Measurements from ENCODE around the gene PXT1.
A peak's percentile ranks its signal among the peaks of the same experiment; 100 is the strongest.
"Not testable (repeated sequence)": the region's sequence is repeated elsewhere in the genome, so short reads cannot be mapped to it uniquely, and the experiment has no call there.

The PXT1 gene

DNA sequence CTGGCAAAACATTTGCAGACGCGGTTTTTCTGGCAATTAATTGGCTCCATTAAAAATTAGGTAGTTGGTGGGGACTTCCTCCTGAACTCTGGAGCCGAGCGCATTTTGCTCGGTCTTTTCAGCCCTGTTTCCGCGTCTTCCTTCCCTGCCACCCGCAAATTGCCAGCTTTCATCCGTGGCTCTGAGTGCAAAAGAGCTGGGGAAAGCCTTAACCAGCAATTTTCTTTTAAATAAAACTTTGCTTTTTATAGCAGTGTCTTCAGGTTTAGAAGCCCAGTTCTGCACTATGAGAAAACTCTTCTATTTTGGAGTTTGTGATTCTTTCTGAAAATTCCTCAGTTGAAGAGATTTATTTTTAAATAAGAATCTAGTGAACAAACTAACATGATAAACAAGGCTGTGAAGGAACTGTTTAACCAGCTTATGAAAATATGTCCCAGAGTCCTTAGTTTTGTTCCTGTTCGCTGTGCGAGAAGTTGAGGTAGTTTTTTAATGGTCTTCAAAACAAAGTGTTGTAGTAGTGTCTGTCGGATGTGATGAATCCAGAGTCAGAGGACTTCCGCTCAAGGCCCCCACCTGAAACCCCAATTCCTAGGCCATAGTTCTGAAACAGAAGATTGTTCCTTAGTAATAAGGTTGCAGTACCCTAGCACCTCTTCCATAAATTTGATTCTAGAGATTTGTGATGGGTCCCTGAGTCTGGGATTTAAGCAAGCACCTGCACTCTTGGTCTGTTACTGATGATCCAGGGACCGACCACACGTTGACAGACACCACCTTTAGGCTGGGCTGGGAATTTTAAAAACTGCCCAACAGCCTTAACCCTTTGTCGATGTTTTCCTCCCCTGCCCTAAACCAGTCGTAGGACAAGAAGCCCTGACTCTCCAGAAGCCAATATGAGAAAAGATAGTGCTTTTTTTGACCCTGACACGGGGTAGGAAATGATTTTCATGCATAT is 1.1 kb upstream of the PXT1 start:
- DNase-seq = peak; percentile 20

DNA sequence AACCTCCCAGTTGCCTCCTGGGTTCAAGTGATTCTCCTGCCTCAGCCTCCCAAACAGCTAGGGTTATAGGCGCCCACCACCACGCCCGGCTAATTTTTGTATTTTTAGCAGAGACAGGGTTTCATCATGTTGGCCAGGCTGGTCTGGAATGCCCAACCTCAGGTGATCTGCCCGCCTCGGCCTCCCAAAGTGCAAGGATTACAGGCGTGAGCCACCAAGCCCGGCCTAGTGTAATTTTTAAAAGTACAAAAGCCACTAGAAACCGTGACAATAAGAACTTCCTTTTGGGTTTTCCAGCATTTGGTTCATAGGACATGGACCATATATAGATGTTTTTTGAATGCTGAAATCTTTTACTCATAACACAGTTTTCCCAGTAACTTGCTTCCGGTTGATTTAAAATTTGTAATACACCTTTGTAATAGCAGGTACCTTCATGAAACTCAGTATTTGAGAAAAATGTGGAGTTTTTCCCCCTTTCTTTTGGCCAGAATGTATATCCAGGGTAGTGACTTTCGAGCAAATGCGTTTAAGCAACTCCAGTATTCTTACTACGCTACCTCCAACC is 467 bp downstream of the PXT1 start:
- DNase-seq = no peak

DNA sequence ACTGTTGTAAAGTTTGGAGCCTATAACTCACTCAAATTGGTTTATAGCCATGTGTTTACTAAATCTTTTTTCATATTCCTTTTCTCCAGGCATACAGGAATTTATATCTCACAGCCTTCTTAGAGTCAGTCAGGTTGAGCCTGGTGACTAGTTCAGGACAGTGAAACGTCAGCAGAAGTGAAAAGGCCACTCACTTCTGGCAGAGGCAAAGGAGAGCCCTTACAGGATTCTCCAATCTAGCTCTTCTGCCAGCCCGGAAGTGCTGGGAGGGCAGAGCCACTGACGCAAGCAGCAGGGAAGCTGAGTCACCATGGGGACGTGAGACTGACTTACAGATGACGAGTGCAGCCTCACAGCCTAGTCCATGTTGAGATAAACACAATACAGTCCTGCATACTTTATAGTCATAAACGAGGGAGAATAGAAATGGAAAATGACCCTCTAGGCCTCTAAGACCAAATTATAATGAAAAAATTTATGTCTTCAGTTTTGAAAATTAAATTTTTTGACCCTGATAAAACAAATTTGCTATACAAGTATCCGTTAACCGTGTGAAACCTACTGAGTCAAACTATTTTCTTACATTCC is 1.3 kb downstream of the PXT1 start:
- peak; percentile 64 for DNase-seq

DNA sequence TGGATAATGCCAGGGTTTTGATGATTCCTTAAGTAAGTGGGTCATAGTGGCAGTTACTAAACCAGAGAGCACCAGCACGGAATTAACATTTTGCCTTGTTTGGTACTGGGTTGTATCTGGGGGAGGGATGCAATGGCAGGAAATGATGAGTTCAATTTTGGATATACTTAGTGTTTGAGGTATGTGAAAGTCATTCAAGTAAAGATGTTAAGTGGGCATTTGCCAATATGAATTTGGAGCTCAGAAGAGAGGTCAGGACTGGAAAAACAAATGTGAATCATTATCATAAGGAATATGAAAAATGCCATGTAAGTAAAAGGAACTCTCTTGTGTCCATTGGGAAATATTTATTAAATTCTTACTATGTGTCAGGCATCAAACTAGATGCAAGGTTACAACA is 6.2 kb downstream of the PXT1 start:
- no peak for DNase-seq

DNA sequence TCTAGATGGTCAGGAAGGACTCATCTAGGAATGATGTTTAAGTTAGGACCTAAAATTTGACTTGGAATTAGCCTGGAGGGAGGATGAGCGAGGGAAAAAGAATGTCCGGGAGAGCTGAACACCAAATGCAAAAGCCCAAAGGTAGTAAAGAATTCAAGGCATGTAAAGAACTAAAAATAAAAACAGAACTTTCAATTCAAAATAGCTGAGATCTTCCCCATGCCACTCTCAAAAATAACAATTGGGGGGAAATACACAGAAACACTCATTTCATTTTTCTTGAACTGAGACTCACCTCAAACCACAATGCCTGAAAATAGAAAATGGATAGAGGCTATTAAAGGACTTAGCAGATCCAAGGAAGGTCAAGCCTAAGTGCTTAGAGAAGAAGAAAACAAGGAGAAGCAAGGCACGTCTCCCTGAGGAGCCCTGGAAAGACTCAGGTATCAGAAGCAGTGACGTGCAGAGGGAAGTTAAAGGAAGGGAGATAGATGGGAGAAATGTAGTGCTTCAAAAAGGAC is 10.4 kb downstream of the PXT1 start:
- DNase-seq = no peak

DNA sequence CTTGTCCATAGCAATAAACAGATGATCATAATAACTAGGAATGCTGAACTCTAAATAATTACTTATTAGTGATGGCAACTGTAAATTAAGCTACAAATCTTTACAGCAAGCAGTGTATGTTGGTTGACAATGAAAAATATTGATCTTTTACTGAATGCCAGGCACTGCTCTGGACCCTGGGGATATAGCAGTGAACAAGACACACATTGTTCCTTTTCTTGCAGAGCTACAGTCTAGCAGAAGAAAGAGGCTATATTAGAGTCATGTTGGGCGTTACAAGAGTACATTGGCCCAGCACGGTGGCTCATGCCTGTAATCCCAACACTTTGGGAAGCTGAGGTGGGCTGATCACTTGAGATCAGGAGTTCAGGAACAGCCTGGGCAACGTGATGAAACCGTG is 11.5 kb downstream of the PXT1 start:
- DNase-seq = no peak

DNA sequence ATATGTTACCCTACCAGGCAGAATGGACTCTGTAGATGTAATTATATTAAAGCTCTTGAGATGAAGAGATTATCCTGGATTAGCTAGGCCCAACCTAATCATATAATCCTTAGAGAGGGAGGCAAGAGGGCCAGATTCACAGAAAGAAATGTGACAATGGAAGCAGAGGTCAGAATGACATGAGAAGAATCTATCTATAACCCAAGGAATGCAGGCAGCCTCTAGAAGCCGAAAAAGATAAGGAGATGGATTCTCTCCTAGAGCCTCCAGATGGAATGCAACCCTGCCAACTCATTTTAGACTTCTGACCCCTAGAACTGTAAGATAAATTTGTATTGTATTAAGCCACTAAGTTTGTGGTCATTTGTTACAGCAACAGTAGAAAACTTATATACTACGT is 12.3 kb downstream of the PXT1 start:
- DNase-seq = no peak

DNA sequence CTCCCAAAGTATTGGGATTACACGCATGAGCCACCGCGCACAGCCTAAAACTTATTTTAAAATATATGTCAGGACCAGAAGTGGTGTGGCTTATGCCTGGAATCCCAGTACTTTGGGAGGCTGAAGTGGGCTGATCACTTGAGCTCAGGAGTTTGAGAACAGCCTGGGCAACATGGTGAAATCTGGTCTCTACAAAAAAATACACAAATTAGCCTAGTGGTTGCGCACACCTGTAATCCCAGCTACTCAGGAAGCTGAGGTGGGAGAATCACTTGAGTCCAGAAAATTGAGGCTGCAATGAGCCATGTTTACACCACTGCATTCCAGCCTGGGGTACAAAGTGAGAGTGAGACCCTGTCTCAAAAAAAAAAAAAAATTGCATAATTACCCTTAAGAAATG is 13.7 kb downstream of the PXT1 start:
- DNase-seq = no peak

DNA sequence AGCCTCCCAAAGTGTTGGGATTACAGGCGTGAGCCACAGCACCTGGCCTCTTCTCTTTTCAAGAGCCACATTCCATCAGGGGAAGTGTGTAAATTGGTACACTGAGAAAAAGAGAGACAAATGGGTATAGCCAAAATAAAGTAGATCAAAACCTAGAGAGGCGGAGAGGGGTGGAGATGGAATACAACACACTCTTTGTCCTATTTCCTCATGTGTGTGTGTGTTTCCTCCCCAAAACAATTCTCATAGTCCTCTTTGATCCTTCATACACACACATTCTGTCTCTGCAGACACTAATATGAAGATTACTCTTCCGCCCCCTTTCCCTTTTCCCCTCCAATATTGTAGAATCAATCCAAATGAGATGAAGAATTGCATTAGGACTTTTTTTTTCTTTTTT is 16.0 kb downstream of the PXT1 start:
- DNase-seq = no peak

DNA sequence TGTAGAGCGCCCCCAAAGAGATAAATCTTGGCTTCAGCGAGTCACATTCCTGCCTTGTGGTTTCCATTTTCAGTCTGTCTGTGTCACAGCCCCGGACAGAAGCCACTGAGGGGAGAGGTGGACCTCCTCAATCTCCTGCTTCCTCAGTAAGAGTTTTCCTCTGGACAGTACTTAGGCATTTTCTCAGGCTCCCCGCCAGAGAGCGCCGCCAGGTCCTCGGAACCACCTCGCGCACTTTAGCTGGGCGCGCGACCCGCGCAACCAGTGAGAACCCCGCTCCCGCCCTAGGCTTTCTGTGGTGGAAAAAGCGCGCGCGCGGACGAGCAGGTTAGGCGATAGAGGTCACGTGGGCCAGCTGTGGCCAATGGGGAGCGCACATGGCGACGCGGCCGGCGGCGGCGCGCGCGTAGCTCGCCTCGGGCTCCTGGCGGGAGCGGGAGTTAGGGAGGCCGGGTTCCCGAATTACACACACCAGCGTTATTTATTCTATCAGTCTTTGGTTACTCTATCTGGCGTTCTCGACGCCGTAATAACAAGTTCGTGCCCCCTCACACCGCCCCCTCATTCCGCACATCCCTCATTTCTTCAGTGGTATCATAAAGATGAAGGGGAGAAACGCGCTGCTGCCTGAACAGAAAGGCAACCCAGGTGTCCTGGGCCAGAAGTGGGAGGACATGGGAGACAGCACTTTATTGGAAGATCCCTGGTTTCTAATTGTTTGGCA is 19.4 kb downstream of the PXT1 start:
- DNase-seq = peak; percentile 97

DNA sequence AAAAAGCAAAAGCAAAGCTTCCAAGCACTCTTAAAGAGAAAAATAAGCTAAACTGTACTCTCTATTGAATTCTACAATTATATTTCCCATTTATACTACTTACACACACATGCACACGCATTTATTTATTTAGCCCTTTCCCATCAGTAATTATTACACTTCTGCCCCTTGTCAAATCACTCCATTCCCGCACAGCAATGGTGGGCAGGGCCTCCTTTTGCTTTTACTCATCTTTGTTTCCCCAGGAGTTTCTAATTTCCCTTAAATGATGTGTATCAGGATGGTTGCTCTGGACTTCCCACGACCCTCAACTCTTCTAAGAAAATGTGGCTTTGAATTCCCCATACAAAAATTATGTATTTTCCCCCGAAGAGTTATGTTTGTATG is 19.9 kb downstream of the PXT1 start:
- no peak for DNase-seq

DNA sequence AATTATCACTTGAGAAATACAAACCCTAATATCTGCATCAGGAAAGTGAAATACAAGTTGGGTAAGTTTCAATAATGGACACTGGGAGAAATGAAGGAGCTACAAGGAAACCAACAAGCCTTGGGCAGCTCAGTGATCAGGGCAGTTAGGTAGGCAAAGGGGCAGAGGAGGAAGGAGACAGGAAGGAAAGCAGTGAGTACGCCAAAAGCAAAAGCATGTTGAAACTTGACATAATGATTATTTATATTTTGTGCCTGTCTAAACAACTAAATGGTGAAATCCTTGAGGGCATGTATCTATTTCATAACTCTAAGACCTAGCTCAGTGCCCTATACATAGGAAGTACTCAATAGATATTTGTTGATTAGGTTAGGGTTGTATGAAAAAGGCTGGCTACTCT is 23.3 kb downstream of the PXT1 start:
- DNase-seq = no peak

DNA sequence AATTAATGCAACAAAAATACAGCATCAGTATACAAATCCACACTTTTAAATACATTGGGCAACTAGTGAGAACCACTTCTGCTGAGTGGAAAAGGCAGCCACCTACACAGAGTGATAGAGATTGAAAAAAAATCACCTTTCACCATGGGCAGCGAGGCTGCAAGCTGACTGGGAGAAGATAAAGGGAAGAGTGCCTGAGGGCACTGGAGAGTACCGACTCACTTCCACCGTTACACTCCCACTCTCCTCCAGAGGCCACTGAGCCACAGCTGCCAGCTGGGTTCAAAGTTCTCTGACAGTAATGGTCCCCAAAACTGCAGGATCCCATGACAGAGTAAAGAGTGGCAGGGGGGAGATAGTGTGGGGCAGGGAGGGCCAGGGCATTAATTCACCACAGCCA is 24.1 kb downstream of the PXT1 start:
- no peak for DNase-seq

DNA sequence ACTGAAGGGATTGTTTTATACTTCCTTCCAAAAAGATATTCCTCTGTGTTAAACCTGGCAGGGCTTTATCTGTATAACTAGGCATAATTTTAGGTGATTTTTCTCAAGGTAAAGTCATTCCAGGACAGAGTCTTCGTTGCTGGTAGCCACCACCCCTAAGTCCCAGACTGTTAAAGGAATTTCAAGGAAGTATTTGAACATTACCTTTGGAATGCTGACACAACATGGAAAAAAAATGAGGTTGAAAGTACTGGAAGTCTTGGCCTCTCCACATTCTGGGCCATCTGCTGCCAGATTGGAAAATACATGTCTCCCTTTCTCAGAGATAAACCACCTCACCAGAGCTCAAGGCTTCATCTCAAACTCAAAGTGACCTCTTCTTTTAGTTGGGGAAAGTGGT is 28.2 kb downstream of the PXT1 start:
- DNase-seq = no peak

DNA sequence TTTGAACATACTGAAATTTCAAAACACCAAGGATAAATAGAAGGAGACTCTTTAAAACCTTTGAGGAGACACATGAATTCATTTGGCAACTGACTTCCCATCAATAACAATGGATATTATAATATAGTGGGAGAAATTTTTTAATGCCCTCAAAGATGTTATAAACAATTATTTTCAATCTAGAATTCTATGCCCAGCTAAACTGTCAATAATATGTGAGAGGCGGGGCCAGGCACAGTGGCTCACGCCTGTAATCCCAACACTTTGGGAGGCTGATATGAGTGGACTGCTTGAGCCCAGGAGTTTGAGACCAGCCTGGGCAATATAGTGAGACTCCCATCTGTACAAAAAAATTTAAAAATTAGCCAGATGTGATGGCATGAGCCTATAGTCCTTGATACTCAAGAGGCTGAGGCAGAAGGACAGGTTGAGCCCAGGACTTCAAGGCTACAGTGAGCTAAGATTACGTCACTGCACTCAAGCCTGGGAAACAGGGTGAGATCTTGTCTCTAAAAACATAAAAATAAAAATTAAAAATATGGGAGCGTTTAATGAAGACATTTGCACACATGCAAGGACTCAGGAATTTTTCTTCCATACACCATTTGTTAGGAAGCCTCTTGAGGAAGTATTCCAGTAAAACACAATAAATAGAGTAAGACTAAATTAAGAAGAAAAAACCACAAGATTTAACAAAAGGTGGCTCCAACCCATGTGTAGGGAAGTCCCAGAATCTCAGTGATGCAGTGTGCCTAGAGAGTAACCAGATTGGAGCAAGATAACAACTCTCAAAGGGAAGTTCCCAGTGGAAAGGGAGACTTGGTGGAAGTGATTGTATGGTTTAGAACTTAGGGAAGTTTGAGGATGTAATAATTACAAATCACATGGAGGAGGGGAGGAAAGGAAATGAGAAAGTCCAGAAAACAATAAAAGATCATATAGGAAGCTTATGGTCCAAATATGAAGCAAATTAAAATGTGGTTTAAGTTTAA is 28.9 kb downstream of the PXT1 start:
- no peak for DNase-seq

DNA sequence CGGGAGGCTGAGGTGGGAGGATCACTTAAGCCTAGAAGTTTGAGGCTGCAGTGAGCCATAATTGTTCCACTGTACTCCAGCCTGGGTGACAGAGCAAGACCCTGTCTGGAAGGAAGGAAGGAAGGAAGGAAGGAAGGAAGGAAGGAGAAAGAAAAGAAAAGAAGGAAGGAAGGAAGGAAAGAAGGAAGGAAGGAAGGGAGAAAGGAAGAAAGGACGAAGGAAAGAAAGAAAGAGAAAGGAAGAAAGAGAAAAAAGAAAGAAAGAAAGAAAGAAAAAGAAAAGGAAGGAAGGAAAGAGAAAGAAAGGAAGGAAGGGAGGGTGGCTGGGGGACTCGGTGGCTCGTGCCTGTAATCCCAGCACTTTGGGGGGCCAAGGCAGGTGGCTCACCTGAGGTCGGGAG is 32.9 kb downstream of the PXT1 start:
- not testable (repeated sequence) for DNase-seq

DNA sequence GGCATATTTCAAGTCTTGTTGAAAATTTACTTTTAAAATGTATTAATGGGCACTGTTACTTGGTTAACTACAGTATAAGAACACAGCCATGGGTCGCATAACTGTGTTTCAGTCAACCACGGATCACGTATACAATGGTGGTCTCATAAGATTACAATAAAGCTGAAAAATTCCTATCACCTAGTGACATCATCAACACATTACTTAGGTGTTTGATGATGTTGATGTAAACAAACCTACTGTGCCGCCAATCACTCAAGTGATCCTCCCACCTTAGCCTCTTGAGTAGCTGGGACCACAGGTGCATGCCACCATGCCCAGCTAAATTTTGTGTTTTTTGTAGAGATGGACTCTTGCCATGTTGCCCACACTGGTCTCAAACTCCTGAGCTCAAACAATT is 38.5 kb downstream of the PXT1 start:
- DNase-seq = no peak

DNA sequence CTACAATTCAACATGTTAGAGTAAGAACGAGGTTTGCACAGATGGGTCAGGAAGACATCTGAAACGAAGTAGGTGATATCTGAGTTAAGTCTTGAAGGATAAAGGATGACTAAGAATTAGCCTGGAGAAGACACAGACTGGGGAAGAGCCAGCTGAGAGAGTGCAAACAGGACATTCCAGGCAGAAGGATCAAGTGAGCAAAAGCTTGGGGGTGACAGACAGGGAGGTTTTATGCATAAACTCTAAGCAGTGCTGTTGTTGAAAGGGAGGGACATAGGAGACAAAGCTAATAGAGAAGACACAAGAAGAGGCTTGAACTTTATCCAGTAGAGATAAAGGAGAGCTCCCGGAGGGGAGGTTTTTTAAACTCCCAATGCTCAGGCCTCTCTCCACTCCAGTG is 40.2 kb downstream of the PXT1 start:
- no peak for DNase-seq

DNA sequence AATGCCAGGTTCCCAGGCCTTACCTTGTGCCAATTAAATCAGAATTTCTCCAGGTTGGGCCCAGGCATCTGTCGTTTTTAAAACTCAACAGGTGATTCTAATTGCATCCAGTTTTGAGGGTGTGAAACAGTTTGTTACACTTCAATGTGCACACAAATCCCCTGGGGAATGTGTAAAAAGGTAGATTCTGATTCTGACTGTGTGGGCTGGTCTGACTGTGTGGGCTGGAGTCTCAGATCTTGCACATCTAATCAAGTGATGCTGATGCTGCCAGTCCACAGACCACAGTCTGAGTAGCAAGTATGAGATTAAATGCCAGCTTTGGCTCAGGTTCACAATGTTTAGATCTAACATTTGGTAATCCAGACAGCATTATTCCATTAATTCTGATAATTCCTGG is 42.7 kb downstream of the PXT1 start:
- DNase-seq = no peak

DNA sequence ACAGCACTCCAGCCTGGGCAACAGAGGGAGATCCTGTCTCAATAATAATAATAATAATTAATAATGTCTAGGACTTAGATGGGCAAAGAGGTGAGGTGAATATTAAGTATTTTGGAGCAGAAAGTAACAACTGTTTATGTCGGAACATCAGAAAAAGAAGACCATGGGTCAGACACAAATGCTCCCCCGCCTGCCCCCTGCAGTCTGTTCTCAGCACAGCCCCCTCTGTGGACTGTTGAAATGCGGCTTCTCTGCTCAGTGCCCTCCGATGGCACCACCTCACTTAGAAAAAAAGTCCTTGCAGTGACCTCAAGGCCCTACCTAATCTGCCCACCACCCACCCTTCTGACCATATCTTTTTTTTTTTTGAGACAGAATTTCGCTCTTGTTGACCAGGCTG is 50.0 kb downstream of the PXT1 start:
- DNase-seq = no peak

DNA sequence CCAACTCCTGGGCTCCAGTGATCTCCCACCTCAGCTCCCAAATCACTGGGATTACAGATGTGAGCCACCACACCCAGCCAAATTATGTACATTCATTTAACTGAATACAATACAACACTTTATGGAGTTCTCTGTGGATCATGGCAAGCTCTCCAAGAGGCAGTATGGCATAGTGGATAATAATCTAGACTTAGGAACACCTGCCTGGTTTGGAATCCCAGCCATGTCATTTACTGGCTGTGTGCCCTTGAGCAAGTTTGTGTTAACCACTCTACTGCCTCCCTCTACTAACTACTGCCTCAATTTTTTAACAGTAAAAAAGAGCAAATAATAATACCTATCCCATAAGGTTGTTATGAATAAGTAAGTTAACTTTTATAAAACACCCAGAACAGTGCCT is 53.3 kb downstream of the PXT1 start:
- DNase-seq = no peak
